OCI-LY3 (cell line): ENCODE data around the gene PDLIM1.

Experiments used
- H2AFZ ChIP-seq: fragments of 200-600, 300-600 bp; shearing (Covaris generic); 2 replicates; pipeline ENCODE4 v1.6.0; 2014; ENCODE audit warnings: antibody characterized with exemption, low read depth, low read length
- H3K27ac ChIP-seq: fragments of 200-600, 300-600 bp; sonication (generic); 2 replicates; pipeline ENCODE4 v1.5.1; 2014; ENCODE audit warnings: mild to moderate bottlenecking, low read length, moderate library complexity, mixed read lengths
- H3K27me3 ChIP-seq: fragments of 200-600, 300-600 bp; sonication (generic); 2 replicates; pipeline ENCODE4 v1.6.1; 2014; ENCODE audit warnings: low read depth, low read length, mixed read lengths
- H3K36me3 ChIP-seq: fragments of 200-600, 300-600 bp; sonication (generic); replicated peaks from 2 replicates; pipeline ENCODE3; 2014; ENCODE audit warnings: low read depth, low read length, mixed read lengths
- H3K4me1 ChIP-seq: fragments of 300-600, 200-600 bp; sonication (generic); 2 replicates; pipeline ENCODE4 v1.6.1; 2014; ENCODE audit warnings: low read length, mixed read lengths
- H3K4me2 ChIP-seq: fragments of 200-600, 300-600 bp; sonication (generic); 2 replicates; pipeline ENCODE4 v1.6.1; 2014; ENCODE audit warnings: low read length, mixed read lengths
- H3K4me3 ChIP-seq: fragments of 300-600, 200-600 bp; sonication (generic); 2 replicates; pipeline ENCODE4 v1.5.1; 2014; ENCODE audit warnings: antibody characterized with exemption, mild to moderate bottlenecking, low read length, moderate library complexity
- H3K79me2 ChIP-seq: fragments of 300-600, 200-600 bp; shearing (Covaris generic); 2 replicates; pipeline ENCODE4 v1.6.1; 2014; ENCODE audit warnings: mild to moderate bottlenecking, low read length, mixed read lengths
- H3K9ac ChIP-seq: fragments of 300-600, 200-600 bp; shearing (Covaris generic); 2 replicates; pipeline ENCODE4 v1.6.0; 2014; ENCODE audit warnings: mild to moderate bottlenecking, low read length, moderate library complexity
- H3K9me3 ChIP-seq: fragments of 200-600, 300-600 bp; shearing (Covaris generic); 2 replicates; pipeline ENCODE4 v1.6.1; 2014; ENCODE audit warnings: low read length, mixed read lengths; ENCODE audit not compliant: insufficient read depth
- H4K20me1 ChIP-seq: fragments of 200-600, 300-600 bp; sonication (generic); 2 replicates; pipeline ENCODE4 v1.6.1; 2016; ENCODE audit warnings: low read length, mixed read lengths; ENCODE audit not compliant: insufficient read depth
- EZH2phosphoT487 ChIP-seq: fragments of 200-600 bp; shearing (Covaris generic); IDR thresholded peaks from 2 replicates; pipeline ENCODE4 v1.6.1; 2018; ENCODE audit warnings: antibody characterized with exemption, mixed run types, low read depth
- TF ChIP-seq, protein P1 (sequence below): fragments of 200-600, 300-600 bp; sonication (generic); IDR thresholded peaks from 2 replicates; pipeline ENCODE4 v1.5.1; 2014; ENCODE audit warnings: antibody characterized with exemption, low read length, low read depth

Gene PDLIM1

DNA sequence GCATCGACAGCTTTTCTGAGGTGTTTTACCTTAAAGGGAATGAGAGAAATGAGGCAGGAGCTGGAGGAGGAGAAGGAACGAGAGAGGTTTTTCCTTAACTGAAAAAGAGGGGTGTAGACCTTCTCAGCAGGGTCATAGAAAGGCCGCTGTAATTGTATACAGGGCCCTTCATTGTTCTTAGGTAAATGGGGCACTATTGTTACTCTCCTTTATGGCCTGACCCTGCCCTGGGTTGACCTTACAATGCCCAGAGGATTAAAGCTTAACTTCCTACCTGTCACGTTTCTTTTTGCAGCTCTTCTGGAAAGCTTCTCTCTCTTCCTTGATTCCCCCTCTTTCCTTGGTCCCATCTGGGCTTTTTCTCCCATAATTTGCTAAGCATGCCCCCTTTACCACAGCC is 13.7 kb upstream of the PDLIM1 start:
- Histone ChIP-seq H4K20me1 (no peaks in the 10 kb centered on the region), H3K4me3 (no peak overlapping the region), H3K79me2 (no peaks in the 10 kb centered on the region), H3K27me3 (peaks cover 11% of the 10 kb centered on the region; the same call in 1 of the 2 replicates), H3K27ac (no peak overlapping the region), H3K4me2 (no peak overlapping the region), H3K9ac (no peak overlapping the region), H3K36me3 (no peaks in the 10 kb centered on the region), H2AFZ (no peak overlapping the region), H3K9me3 (no peaks in the 10 kb centered on the region), H3K4me1 (no peaks in the 10 kb centered on the region)
- TF ChIP-seq, protein P1, sequence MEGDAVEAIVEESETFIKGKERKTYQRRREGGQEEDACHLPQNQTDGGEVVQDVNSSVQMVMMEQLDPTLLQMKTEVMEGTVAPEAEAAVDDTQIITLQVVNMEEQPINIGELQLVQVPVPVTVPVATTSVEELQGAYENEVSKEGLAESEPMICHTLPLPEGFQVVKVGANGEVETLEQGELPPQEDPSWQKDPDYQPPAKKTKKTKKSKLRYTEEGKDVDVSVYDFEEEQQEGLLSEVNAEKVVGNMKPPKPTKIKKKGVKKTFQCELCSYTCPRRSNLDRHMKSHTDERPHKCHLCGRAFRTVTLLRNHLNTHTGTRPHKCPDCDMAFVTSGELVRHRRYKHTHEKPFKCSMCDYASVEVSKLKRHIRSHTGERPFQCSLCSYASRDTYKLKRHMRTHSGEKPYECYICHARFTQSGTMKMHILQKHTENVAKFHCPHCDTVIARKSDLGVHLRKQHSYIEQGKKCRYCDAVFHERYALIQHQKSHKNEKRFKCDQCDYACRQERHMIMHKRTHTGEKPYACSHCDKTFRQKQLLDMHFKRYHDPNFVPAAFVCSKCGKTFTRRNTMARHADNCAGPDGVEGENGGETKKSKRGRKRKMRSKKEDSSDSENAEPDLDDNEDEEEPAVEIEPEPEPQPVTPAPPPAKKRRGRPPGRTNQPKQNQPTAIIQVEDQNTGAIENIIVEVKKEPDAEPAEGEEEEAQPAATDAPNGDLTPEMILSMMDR: no peak
- no peak for TF ChIP-seq EZH2phosphoT487

DNA sequence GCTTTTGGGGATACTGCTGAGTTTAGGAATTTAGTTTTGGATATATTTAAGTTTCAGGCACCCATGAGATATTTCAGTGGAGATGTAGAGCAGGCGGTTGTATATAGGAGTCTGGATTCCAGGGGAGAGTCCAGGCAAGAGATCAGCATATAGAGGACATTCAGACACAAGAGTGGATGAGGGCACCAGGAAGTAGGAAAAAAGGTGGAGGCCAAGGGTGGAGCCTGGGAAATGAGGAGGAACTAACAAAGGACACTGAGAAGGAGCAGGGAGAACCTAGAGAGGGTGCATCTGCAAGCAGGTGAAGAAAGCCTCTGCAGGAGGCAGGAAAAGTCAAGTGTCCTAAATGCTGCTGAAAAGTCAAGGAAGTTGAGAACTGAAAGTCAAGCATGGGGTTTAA is 13.1 kb upstream of the PDLIM1 start:
- H4K20me1 ChIP-seq: no peaks in the 10 kb centered on the region
- H3K4me2 ChIP-seq: no peak overlapping the region

DNA sequence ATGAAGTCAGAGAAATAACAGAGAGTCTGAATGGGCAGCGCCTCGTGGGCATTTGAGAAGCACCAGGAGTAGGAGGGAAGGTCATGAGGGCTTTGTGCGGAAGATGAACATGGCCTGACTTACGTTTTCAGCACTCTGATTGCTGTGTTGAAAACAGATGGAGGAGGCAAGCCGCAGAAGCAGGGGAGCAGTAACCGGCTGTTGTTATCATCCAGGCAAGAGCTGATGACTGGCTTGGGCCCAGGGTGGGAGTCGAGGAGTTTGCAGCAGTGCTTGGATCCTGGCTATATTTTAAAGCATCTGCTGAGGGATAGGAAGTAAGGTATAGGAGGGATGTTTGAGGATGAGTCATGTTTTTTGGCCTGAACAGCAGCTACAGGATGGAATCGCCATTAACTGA is 12.7 kb upstream of the PDLIM1 start:
- Histone ChIP-seq H3K9me3 (no peaks in the 10 kb centered on the region), H4K20me1 (no peaks in the 10 kb centered on the region), H3K4me2 (no peak overlapping the region), H3K27me3 (peaks cover 11% of the 10 kb centered on the region; the same call in 1 of the 2 replicates), H3K79me2 (no peaks in the 10 kb centered on the region), H3K27ac (no peak overlapping the region), H3K4me1 (no peaks in the 10 kb centered on the region), H3K9ac (no peak overlapping the region), H3K36me3 (no peaks in the 10 kb centered on the region), H2AFZ (no peak overlapping the region), H3K4me3 (no peak overlapping the region)
- TF ChIP-seq, protein P1: no peak
- no peak for TF ChIP-seq EZH2phosphoT487

More for the DNA sequence above, 13.1 kb upstream of the PDLIM1 start:
- no peaks in the 10 kb centered on the region for H3K79me2 ChIP-seq
- no peaks in the 10 kb centered on the region for H3K36me3 ChIP-seq
- H3K27me3 ChIP-seq: peaks cover 11% of the 10 kb centered on the region; the same call in 1 of the 2 replicates
- H2AFZ ChIP-seq: no peak overlapping the region
- no peak overlapping the region for H3K9ac ChIP-seq
- no peaks in the 10 kb centered on the region for H3K9me3 ChIP-seq
- H3K27ac ChIP-seq: no peak overlapping the region
- TF ChIP-seq, protein P1: no peak
- no peak for TF ChIP-seq EZH2phosphoT487
- H3K4me3 ChIP-seq: no peak overlapping the region
- H3K4me1 ChIP-seq: no peaks in the 10 kb centered on the region

DNA sequence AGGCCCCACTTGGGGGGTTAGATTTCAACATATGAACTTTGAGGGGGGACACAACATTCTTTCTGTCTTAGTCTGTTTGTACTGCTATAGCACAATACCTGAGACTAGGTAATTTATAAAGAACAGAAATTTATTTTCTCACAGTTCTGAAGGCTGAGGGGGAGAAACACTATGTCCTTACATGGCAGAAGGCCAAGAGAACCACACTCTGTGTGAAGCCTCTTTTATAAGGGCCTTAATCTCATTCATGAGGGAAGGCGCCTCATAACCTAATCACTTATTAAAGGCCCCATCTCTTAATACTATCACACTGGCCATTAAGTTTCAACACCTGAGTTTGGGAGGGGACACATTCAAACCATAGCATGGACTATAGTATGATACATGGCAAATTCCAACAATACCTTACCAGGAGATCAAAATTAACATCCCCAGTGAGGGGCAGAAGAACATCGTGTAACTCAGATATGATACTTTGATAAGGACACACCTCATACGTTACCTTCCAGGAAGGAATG is 9.3 kb upstream of the PDLIM1 start:
- Histone ChIP-seq H3K4me3 (no peak overlapping the region), H3K79me2 (no peaks in the 10 kb centered on the region)

More for the DNA sequence above, 9.3 kb upstream of the PDLIM1 start:
- no peaks in the 10 kb centered on the region for H3K9me3 ChIP-seq
- H4K20me1 ChIP-seq: no peaks in the 10 kb centered on the region
- TF ChIP-seq EZH2phosphoT487: no peak
- TF ChIP-seq, protein P1: no peak
- no peak overlapping the region for H3K27ac ChIP-seq
- no peaks in the 10 kb centered on the region for H3K36me3 ChIP-seq
- peaks cover 6% of the 10 kb centered on the region for H3K4me1 ChIP-seq
- no peak overlapping the region for H2AFZ ChIP-seq
- H3K27me3 ChIP-seq: peaks cover 10% of the 10 kb centered on the region; the same call in 1 of the 2 replicates
- no peak overlapping the region for H3K9ac ChIP-seq
- H3K4me2 ChIP-seq: no peak overlapping the region
